GM12878 (cell line): ENCODE results near the gene PDE3B.

Experiments used
- CBX3 ChIP-seq: fragments of 200-600 bp; sonication (generic); IDR thresholded peaks from 2 replicates; pipeline ENCODE4 v1.6.1; 2016; ENCODE audit warnings: low read depth, borderline replicate concordance
- CTCF ChIP-seq, 3 experiments: IDR thresholded peaks in 2 of 3; conservative IDR thresholded peaks in 1 of 3; 2 replicates each; pipeline ENCODE4 v1.5.1; 2011; ENCODE audit warnings: low read depth in 3 of 3, low read length in 3 of 3, mild to moderate bottlenecking in 3 of 3, control low read depth in 2 of 3, moderate library complexity in 2 of 3, inconsistent platforms in 1 of 3, mixed read lengths in 1 of 3; ENCODE audit not compliant: control insufficient read depth in 2 of 3, insufficient read depth in 1 of 3; ENCODE audit errors: extremely low read depth in 1 of 3
- EP300 ChIP-seq, 2 experiments: fragments of 150-350 bp in 1 of 2; IDR thresholded peaks; 2 replicates each; pipeline ENCODE4 v1.6.1; 2011 to 2012; ENCODE audit warnings: low read depth in 2 of 2, low read length in 2 of 2, borderline replicate concordance in 1 of 2, improper control_type of control experiment in 1 of 2, inconsistent platforms in 1 of 2; ENCODE audit not compliant: control insufficient read depth in 1 of 2
- JUNB ChIP-seq: IDR thresholded peaks from 2 replicates; pipeline ENCODE4 v1.6.1; 2016; ENCODE audit warnings: antibody characterized with exemption, mild to moderate bottlenecking
- MAX ChIP-seq: IDR thresholded peaks from 2 replicates; pipeline ENCODE4 v1.6.1; 2012; ENCODE audit warnings: low read depth, low read length, improper control_type of control experiment
- NR2F1 ChIP-seq: fragments of 450-650 bp; conservative IDR thresholded peaks from 2 replicates; pipeline ENCODE4 v1.6.1; 2017; ENCODE audit warnings: mild to moderate bottlenecking
- PAX8 ChIP-seq: fragments of 450-650 bp; IDR thresholded peaks from 2 replicates; pipeline ENCODE4 v1.6.1; 2017; ENCODE audit warnings: mild to moderate bottlenecking, moderate library complexity
- SREBF1 ChIP-seq: IDR thresholded peaks from 2 replicates; pipeline ENCODE4 v1.6.1; 2012; ENCODE audit warnings: mild to moderate bottlenecking, low read length
- STAT1 ChIP-seq: fragments of 450-650 bp; conservative IDR thresholded peaks from 2 replicates; pipeline ENCODE4 v1.6.1; 2014; ENCODE audit warnings: antibody characterized with exemption, mild to moderate bottlenecking
- USF2 ChIP-seq: IDR thresholded peaks from 2 replicates; pipeline ENCODE4 v1.6.1; 2011; ENCODE audit warnings: low read depth, low read length, improper control_type of control experiment, borderline replicate concordance

- TF ChIP-seq CBX3, result no peak
- no peak for TF ChIP-seq JUNB
- TF ChIP-seq NR2F1, result no peak
- no peak for TF ChIP-seq EP300 (IDR thresholded peaks at IDR 0.05; ENCODE audit: borderline replicate concordance in 1 of 2, control insufficient read depth in 1 of 2, low read depth in 2 of 2, low read length in 2 of 2)
- no peak for TF ChIP-seq MAX
- TF ChIP-seq USF2, result no peak
- TF ChIP-seq SREBF1, result no peak
- TF ChIP-seq CTCF (IDR thresholded peaks at IDR 0.05 in 2 of 3, conservative IDR thresholded peaks at IDR 0.05 in 1 of 3; ENCODE audit: control insufficient read depth in 2 of 3, extremely low read depth in 1 of 3, insufficient read depth in 1 of 3, low read depth in 3 of 3, low read length in 3 of 3), result no peak
- no peak for TF ChIP-seq PAX8
- TF ChIP-seq STAT1, result no peak
Observed at GRCh38 chr11:14669499-14669898, 25.9 kb downstream of the PDE3B start.
